DND-41 (cell line): ENCODE results near the gene ERC2.

Experiments
- ATAC-seq: fragments of 200-7000 bp; cut with Tn5 transposase; 3 replicates; pipeline ENCODE4 v1.9.1; 2021; ENCODE audit warnings: low read depth; ENCODE audit not compliant: insufficient read depth
- DNase-seq: peaks from one replicate; pipeline ENCODE4 v3.0.0-alpha.2; 2020
- H2AFZ ChIP-seq: 2 replicates; pipeline ENCODE4 v1.6.0; 2012; ENCODE audit warnings: low read depth, low read length
- H3K27ac ChIP-seq: 2 replicates; pipeline ENCODE4 v1.5.1; 2012; ENCODE audit warnings: low read length, inconsistent platforms
- H3K27me3 ChIP-seq: fragments of 200-600 bp; sonication (generic); 2 replicates; pipeline ENCODE4 v1.6.0; 2012; ENCODE audit warnings: low read length, mild to moderate bottlenecking, inconsistent platforms; ENCODE audit not compliant: insufficient read depth, poor library complexity
- H3K36me3 ChIP-seq: 2 replicates; pipeline ENCODE4 v1.5.1; 2012; ENCODE audit warnings: low read length, inconsistent platforms; ENCODE audit not compliant: insufficient read depth
- H3K4me1 ChIP-seq: 2 replicates; pipeline ENCODE4 v1.5.1; 2012; ENCODE audit warnings: mild to moderate bottlenecking, low read length; ENCODE audit not compliant: insufficient read depth
- H3K4me2 ChIP-seq: 2 replicates; pipeline ENCODE4 v1.6.0; 2012; ENCODE audit warnings: mild to moderate bottlenecking, moderate library complexity, low read length, inconsistent platforms; ENCODE audit not compliant: insufficient read depth
- H3K4me3 ChIP-seq, 2 experiments: fragments of 200-600 bp in 1 of 2; shearing (Covaris generic) in 1 of 2; 2 replicates each; pipeline ENCODE4 v1.5.1; 2012 to 2016; ENCODE audit warnings: inconsistent platforms in 2 of 2, low read length in 2 of 2, mild to moderate bottlenecking in 2 of 2, low read depth in 1 of 2, moderate library complexity in 1 of 2
- H3K79me2 ChIP-seq: 2 replicates; pipeline ENCODE4 v1.6.0; 2012; ENCODE audit warnings: low read length, inconsistent platforms; ENCODE audit not compliant: insufficient read depth
- H3K9ac ChIP-seq: 2 replicates; pipeline ENCODE4 v1.6.0; 2012; ENCODE audit warnings: low read depth, mild to moderate bottlenecking, inconsistent platforms, low read length, moderate library complexity
- H3K9me3 ChIP-seq: 2 replicates; pipeline ENCODE4 v1.5.1; 2012; ENCODE audit warnings: low read length, moderate library complexity, mild to moderate bottlenecking, inconsistent platforms; ENCODE audit not compliant: insufficient read depth, severe bottlenecking
- H4K20me1 ChIP-seq: 2 replicates; pipeline ENCODE4 v1.6.0; 2012; ENCODE audit warnings: low read length; ENCODE audit not compliant: insufficient read depth
- CTCF ChIP-seq: IDR thresholded peaks from 2 replicates; pipeline ENCODE4 v1.5.1; 2012; ENCODE audit warnings: borderline replicate concordance, low read length, moderate library complexity, mild to moderate bottlenecking; ENCODE audit not compliant: poor library complexity, severe bottlenecking; ENCODE audit errors: extremely low read depth
- EZH2 ChIP-seq: IDR thresholded peaks from 3 replicates; pipeline ENCODE4 v1.6.1; 2012; ENCODE audit warnings: borderline replicate concordance, low read depth, mild to moderate bottlenecking, moderate library complexity, low read length, inconsistent platforms; ENCODE audit not compliant: severe bottlenecking

Gene ERC2

GRCh38 chr3:55885721-55886120, 582.5 kb downstream of the ERC2 start:
- H3K27ac ChIP-seq: no peak overlapping the region
- ATAC-seq (no peak), DNase-seq (no peak)
- no peaks in the 10 kb centered on the region for H3K79me2 ChIP-seq
- H4K20me1 ChIP-seq: no peaks in the 10 kb centered on the region
- H3K9me3 ChIP-seq: no peaks in the 10 kb centered on the region
- H3K4me1 ChIP-seq: no peaks in the 10 kb centered on the region
- no peak overlapping the region for H3K9ac ChIP-seq
- H3K4me2 ChIP-seq: no peak overlapping the region
- peaks cover 6% of the 10 kb centered on the region for H3K27me3 ChIP-seq
- no peak overlapping the region for H3K4me3 ChIP-seq
- H2AFZ ChIP-seq: no peak overlapping the region
- H3K36me3 ChIP-seq: no peaks in the 10 kb centered on the region
- TF ChIP-seq CTCF: no peak
- no peak for TF ChIP-seq EZH2

- H3K27me3 ChIP-seq: peaks cover 6% of the 10 kb centered on the region
- no peaks in the 10 kb centered on the region for H3K4me1 ChIP-seq
- H3K79me2 ChIP-seq: no peaks in the 10 kb centered on the region
- TF ChIP-seq CTCF: no peak
- TF ChIP-seq EZH2: no peak
- no peaks in the 10 kb centered on the region for H3K36me3 ChIP-seq
- no peak overlapping the region for H3K9ac ChIP-seq
- H3K27ac ChIP-seq: no peak overlapping the region
- no peak overlapping the region for H3K4me3 ChIP-seq
- H3K4me2 ChIP-seq: no peak overlapping the region
- DNase-seq (no peak), ATAC-seq (no peak)
- H3K9me3 ChIP-seq: no peaks in the 10 kb centered on the region
- no peaks in the 10 kb centered on the region for H4K20me1 ChIP-seq
- no peak overlapping the region for H2AFZ ChIP-seq
Observed at GRCh38 chr3:55884491-55885285, 583.6 kb downstream of the ERC2 start.

- Histone ChIP-seq H3K9ac (no peak overlapping the region), H3K79me2 (no peaks in the 10 kb centered on the region), H3K4me2 (no peak overlapping the region), H3K27me3 (peaks cover 6% of the 10 kb centered on the region), H3K4me3 (no peak overlapping the region), H2AFZ (no peak overlapping the region), H3K36me3 (no peaks in the 10 kb centered on the region), H4K20me1 (no peaks in the 10 kb centered on the region), H3K27ac (no peak overlapping the region), H3K4me1 (no peaks in the 10 kb centered on the region), H3K9me3 (no peaks in the 10 kb centered on the region)
- DNase-seq: no peak
- no peak for ATAC-seq
- TF ChIP-seq EZH2: no peak
- TF ChIP-seq CTCF: no peak
Observed at GRCh38 chr3:55884066-55884465, 584.2 kb downstream of the ERC2 start.
